Kidney (tissue), 14 donors: ENCODE measurements around the gene LBHD2. TPM values are rescaled to one million over a fixed set of nuclear protein-coding genes. Genes with fewer than 3 reads are reported as not detected.
"Not testable (repeated sequence)": the region's sequence is repeated elsewhere in the genome, so short reads cannot be mapped to it uniquely, and the experiment has no call there.

Experiments
- DNase-seq, 5 donors: peaks; one replicate each; pipeline ENCODE4 v3.0.0-alpha.2; 2013 to 2020
- FAIRE-seq: peaks from 2 replicates; lab custom pipeline; 2012; peaks lifted over from hg19 to GRCh38; lab: Jason Lieb, UNC
- H3K27ac ChIP-seq, 2 donors: one replicate each; pipeline ENCODE4 v1.7.0; 2013; ENCODE audit warnings: low read depth in 2 of 2, low read length in 2 of 2, inconsistent platforms in 1 of 2
- H3K27me3 ChIP-seq: one replicate; pipeline ENCODE4 v1.7.1; 2013; ENCODE audit warnings: low read length, inconsistent platforms; ENCODE audit not compliant: control insufficient read depth, insufficient read depth
- H3K36me3 ChIP-seq, 3 donors: one replicate each; pipeline versions ENCODE4 v1.7.0 to v1.7.1; 2013; ENCODE audit warnings: low read length in 3 of 3, control low read depth in 1 of 3, inconsistent platforms in 1 of 3; ENCODE audit not compliant: insufficient read depth in 3 of 3, control insufficient read depth in 2 of 3
- H3K4me1 ChIP-seq, 3 donors: one replicate each; pipeline versions ENCODE4 v1.7.0 to v1.7.1; 2013; ENCODE audit warnings: low read length in 3 of 3, inconsistent platforms in 1 of 3, low read depth in 1 of 3; ENCODE audit not compliant: control insufficient read depth in 2 of 3, insufficient read depth in 2 of 3
- H3K4me3 ChIP-seq, 3 donors: one replicate each; pipeline versions ENCODE4 v1.7.0 to v1.8.1; 2013; ENCODE audit warnings: low read length in 3 of 3, control low read depth in 1 of 3, inconsistent platforms in 1 of 3
- H3K9ac ChIP-seq, 3 donors: one replicate each; pipeline versions ENCODE4 v1.7.0 to v1.7.1; 2013; ENCODE audit warnings: low read length in 3 of 3, control low read depth in 1 of 3, inconsistent platforms in 1 of 3
- H3K9me3 ChIP-seq, 3 donors: one replicate each; pipeline versions ENCODE4 v1.7.0 to v1.7.1; 2013; ENCODE audit warnings: low read length in 3 of 3, control low read depth in 1 of 3, inconsistent platforms in 1 of 3; ENCODE audit not compliant: control insufficient read depth in 2 of 3, insufficient read depth in 1 of 3
- CTCF ChIP-seq: IDR thresholded peaks from 3 replicates; pipeline ENCODE4 v1.5.1; 2012; ENCODE audit warnings: mild to moderate bottlenecking, moderate library complexity, borderline replicate concordance; ENCODE audit not compliant: insufficient read depth; ENCODE audit errors: extremely low read depth
- intact Hi-C: fragments of 100-400 bp; cut with DNase I; formaldehyde crosslinking; loops from one replicate; pipeline ENCODE4 v1.11.1; 2022
- polyA plus RNA-seq: library from polyadenylated mRNA; stranded (reverse); fragments of 350-450 nt; fragmentation: Illumina TruSeq; extraction: RNeasy Lipid Tissue Mini Kit (QIAGEN cat#74804); gene quantifications from one replicate; pipeline ENCODE4 v1.2.3, GENCODE V29; 2014; ENCODE audit warnings: low read depth, low replicate concordance; ENCODE audit not compliant: insufficient read depth
- total RNA-seq: library from RNA; stranded (reverse); fragmentation: NEBNext Ultra II Directional; extraction: Animal tissue kit (Norgen Biotek cat#: 25700); gene quantifications from one replicate; pipeline ENCODE4 v1.2.1, GENCODE V29; 2021
- donor health status: control.
- donor health status: control.
- donor health status: control.
- donor health status: control.
- donor health status: control.
- donor health status: DM: yes; HTN: yes; CAD: no.
- donor health status: Normal renal cell carcinoma (clear cell type).

The LBHD2 gene
- total and polyA plus RNA-seq, 2 donors from 2014 or later: 0.82 TPM; not detected in 1

DNA sequence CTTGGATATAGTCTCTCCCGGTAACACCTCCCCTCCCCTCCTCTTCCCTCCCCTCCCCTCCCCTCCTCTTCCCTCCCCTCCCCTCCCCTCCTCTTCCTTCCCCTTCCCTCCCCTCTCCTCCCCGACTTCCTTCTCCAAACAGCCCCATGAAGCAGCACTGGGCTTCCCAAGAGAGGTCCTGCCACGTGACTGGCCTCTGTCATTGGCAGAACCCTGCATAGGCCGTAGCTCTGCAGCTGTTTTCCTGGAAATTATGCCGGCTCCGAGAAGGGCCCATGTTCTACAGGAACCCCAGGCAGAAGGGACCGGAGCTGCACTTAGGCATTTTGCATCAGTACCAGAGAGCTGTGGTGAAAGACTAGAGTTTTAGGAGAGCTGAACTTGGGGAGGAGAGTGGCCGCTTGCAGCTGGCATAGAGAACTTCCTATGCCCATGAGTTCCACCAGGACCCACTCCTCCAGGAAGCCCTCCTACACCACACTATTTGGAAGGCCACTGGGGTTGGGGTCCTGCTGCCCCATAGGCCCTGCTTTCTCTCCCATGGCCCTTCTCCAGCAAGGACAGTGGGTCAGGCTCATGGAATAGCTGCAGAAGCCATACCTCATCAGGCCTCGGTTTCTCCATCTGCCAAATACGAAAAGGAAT lies 34.1 kb downstream of the LBHD2 start:
- H3K9me3 ChIP-seq: no peaks in the 10 kb centered on the region
- DNase-seq: peak in 4 of 5 donors; percentile 47 to 93 (median 70)
- H3K36me3 ChIP-seq: no peaks in the 10 kb centered on the region
- no peak overlapping the region for H3K4me3 ChIP-seq
- no peak for FAIRE-seq
- no peak overlapping the region for H3K9ac ChIP-seq
- no peak for TF ChIP-seq CTCF
- no peaks in the 10 kb centered on the region for H3K27me3 ChIP-seq
- intact Hi-C loops: no loop called here
- H3K4me1 ChIP-seq: peaks cover 0 to 25% (median 22%) of the 10 kb centered on the region in 3 donors
- H3K27ac ChIP-seq: peak overlapping the region; percentile 59 to 67

GRCh38 chr14:103118663-103119404 lies 34.8 kb downstream of the LBHD2 start:
- Histone ChIP-seq H3K4me1 (peaks cover 0 to 26% (median 22%) of the 10 kb centered on the region in 3 donors), H3K4me3 (no peak overlapping the region), H3K9ac (no peak overlapping the region), H3K9me3 (no peaks in the 10 kb centered on the region), H3K27ac (peak overlapping the region; percentile 59 to 67), H3K36me3 (no peaks in the 10 kb centered on the region), H3K27me3 (no peaks in the 10 kb centered on the region)
- intact Hi-C loops: no loop called here
- DNase-seq (no peak), FAIRE-seq (no peak)
- no peak for TF ChIP-seq CTCF

- H3K27me3 ChIP-seq, H3K36me3 ChIP-seq, H3K27ac ChIP-seq, DNase-seq, FAIRE-seq, H3K4me3 ChIP-seq, intact Hi-C loops, H3K9ac ChIP-seq, H3K9me3 ChIP-seq: not testable (repeated sequence)
- H3K4me1 ChIP-seq: peaks cover 0 to 33% (median 22%) of the 10 kb centered on the region in 3 donors
These were observed 35.5 kb downstream of the LBHD2 start for GRCh38 chr14:103119527-103119926.
